Measurements from ENCODE around the gene WASHC4.

- TF ChIP-seq CTCF (conservative IDR thresholded peaks at IDR 0.05; ENCODE audit: low read depth, low read length) = no peak
- no peak for TF ChIP-seq EZH2phosphoT487 (IDR thresholded peaks at IDR 0.05; ENCODE audit: borderline replicate concordance, low read length)
Measured at GRCh38 chr12:105198961-105199360, 91.4 kb downstream of the WASHC4 start.
